Stimulated activated naive CD8-positive, alpha-beta T cell treated with anti-CD3 and anti-CD28 coated beads, Interleukin-15, Interleukin-2, amounts not matched to agents 100 U/mL and 50 U/mL, for 24 hours (primary cell): ENCODE data around the gene WT1.
"Not testable (repeated sequence)": the region's sequence is repeated elsewhere in the genome, so short reads cannot be mapped to it uniquely, and the experiment has no call there.

Experiments used
- ATAC-seq: fragments of 150-1000 bp; cut with Tn5 transposase; one replicate; pipeline ENCODE4 v1.10.0; 2021
- DNase-seq: peaks from one replicate; pipeline ENCODE4 v3.0.0; 2021

Gene WT1

GRCh38 chr11:32435511-32435941, at the start of gene WT1:
Gene WT1 (minus strand): TSS chr11:32435539.
- no peak for ATAC-seq
- no peak for DNase-seq

- ATAC-seq: no peak
- no peak for DNase-seq
These were observed 44.0 kb upstream of the WT1 start for GRCh38 chr11:32479291-32479690.

GRCh38 chr11:32478277-32478731, 43.0 kb upstream of the WT1 start:
- no peak for ATAC-seq
- no peak for DNase-seq

GRCh38 chr11:32473282-32473909, 38.1 kb upstream of the WT1 start:
- ATAC-seq (no peak), DNase-seq (no peak)

- ATAC-seq (no peak), DNase-seq (no peak)
These were observed 36.9 kb upstream of the WT1 start for GRCh38 chr11:32472226-32472625.

GRCh38 chr11:32471544-32471943, 36.2 kb upstream of the WT1 start:
- not testable (repeated sequence) for ATAC-seq, DNase-seq

- no peak for DNase-seq
- ATAC-seq: no peak
These were observed 34.5 kb upstream of the WT1 start for GRCh38 chr11:32469791-32470190.

- DNase-seq (no peak), ATAC-seq (no peak)
These were observed 31.1 kb upstream of the WT1 start for GRCh38 chr11:32466279-32466915.

GRCh38 chr11:32464078-32464477, 28.7 kb upstream of the WT1 start:
- no peak for DNase-seq
- ATAC-seq: no peak

- ATAC-seq (no peak), DNase-seq (no peak)
These were observed 26.8 kb upstream of the WT1 start for GRCh38 chr11:32462011-32462690.

GRCh38 chr11:32456864-32457263, 21.5 kb upstream of the WT1 start:
- no peak for DNase-seq
- ATAC-seq: no peak

GRCh38 chr11:32454993-32455392, 19.7 kb upstream of the WT1 start:
- ATAC-seq (no peak), DNase-seq (no peak)

GRCh38 chr11:32451808-32452207, 16.5 kb upstream of the WT1 start:
- ATAC-seq: no peak

GRCh38 chr11:32450372-32450771, 15.0 kb upstream of the WT1 start:
- ATAC-seq (no peak), DNase-seq (no peak)

More at GRCh38 chr11:32451808-32452207, 16.5 kb upstream of the WT1 start:
- no peak for DNase-seq

- ATAC-seq: no peak
- no peak for DNase-seq
These were observed 12.9 kb upstream of the WT1 start for GRCh38 chr11:32448232-32448631.

- no peak for DNase-seq
- no peak for ATAC-seq
These were observed 11.9 kb upstream of the WT1 start for GRCh38 chr11:32447252-32447651.

- no peak for DNase-seq
- ATAC-seq: no peak
These were observed 10.9 kb upstream of the WT1 start for GRCh38 chr11:32446227-32446626.

- DNase-seq (no peak), ATAC-seq (no peak)
These were observed 8.8 kb upstream of the WT1 start for GRCh38 chr11:32444186-32444585.

- DNase-seq: no peak
- ATAC-seq: no peak
These were observed 5.6 kb upstream of the WT1 start for GRCh38 chr11:32440916-32441315.

- ATAC-seq (no peak), DNase-seq (no peak)
These were observed 5.1 kb upstream of the WT1 start for GRCh38 chr11:32440312-32440908.

GRCh38 chr11:32439501-32440210, 4.3 kb upstream of the WT1 start:
- no peak for ATAC-seq

GRCh38 chr11:32438866-32439489, 3.6 kb upstream of the WT1 start:
- no peak for DNase-seq
- ATAC-seq: no peak

More at GRCh38 chr11:32439501-32440210, 4.3 kb upstream of the WT1 start:
- DNase-seq: no peak
